Uterus (tissue), 4 donors: ENCODE results near the gene ESPN. TPM values are rescaled to one million over a fixed set of nuclear protein-coding genes. Genes with fewer than 3 reads are reported as not detected.
A peak's percentile ranks its signal among the peaks of the same experiment; 100 is the strongest.

ENCODE experiments used
- DNase-seq, 2 donors: peaks; one replicate each; pipeline ENCODE4 v3.0.0-alpha.2; 2019 to 2020
- H3K27ac ChIP-seq, 2 donors: fragments of 200-600 bp; sonication (generic); 1 replicate in 1 of 2; 2 replicates in 1 of 2; pipeline ENCODE4 v1.5.1; 2016 to 2018
- H3K27me3 ChIP-seq, 2 donors: fragments of 200-600 bp; sonication (generic); one replicate each; pipeline ENCODE4 v1.5.1; 2018 to 2019; ENCODE audit warnings: control low read depth in 1 of 2
- H3K36me3 ChIP-seq, 2 donors: fragments of 200-600 bp; sonication (generic); one replicate each; pipeline ENCODE4 v1.5.1; 2019; ENCODE audit warnings: control low read depth in 1 of 2
- H3K4me1 ChIP-seq, 2 donors: fragments of 200-600 bp; sonication (generic); one replicate each; pipeline ENCODE4 v1.5.1; 2018 to 2019; ENCODE audit warnings: control low read depth in 1 of 2
- H3K4me3 ChIP-seq, 2 donors: fragments of 200-600 bp; sonication (generic); 1 replicate in 1 of 2; 2 replicates in 1 of 2; pipeline ENCODE4 v1.5.1; 2018 to 2019; ENCODE audit warnings: mild to moderate bottlenecking in 1 of 2
- H3K9me3 ChIP-seq, 2 donors: fragments of 200-600 bp; sonication (generic); one replicate each; pipeline ENCODE4 v1.5.1; 2019; ENCODE audit warnings: control low read depth in 1 of 2
- POLR2A ChIP-seq, 2 donors: fragments of 450-650 bp; IDR thresholded peaks; one replicate each; pipeline ENCODE4 v1.6.1; 2016; ENCODE audit warnings: antibody characterized with exemption in 2 of 2, mild to moderate bottlenecking in 1 of 2, moderate library complexity in 1 of 2
- intact Hi-C: fragments of 100-400 bp; cut with DNase I; formaldehyde crosslinking; loops from one replicate; pipeline ENCODE4 v1.15.1; 2023; ENCODE audit warnings: low total_unique reads
- total RNA-seq, 4 donors: library from RNA; depleted of rRNA in 3 of 4; stranded (reverse); fragments of >200 nt in 3 of 4; gene quantifications; one replicate each; pipeline versions ENCODE4 v1.1.0 to v1.2.4, GENCODE V29; 2014 to 2023
- TF ChIP-seq, protein P1 (sequence below), 4 experiments: fragments of 200-600 bp in 2 of 4; fragments of 450-650 bp in 2 of 4; sonication (generic) in 2 of 4; IDR thresholded peaks; one replicate each; pipeline ENCODE4 v1.5.1; 2016 to 2019; ENCODE audit warnings: antibody characterized with exemption in 4 of 4, mild to moderate bottlenecking in 2 of 4, moderate library complexity in 1 of 4
- donor health status: DM: yes; HTN: yes; CAD: no.

ESPN gene
- total RNA-seq, 4 donors from 2014 or later: 0.58 to 2.5 TPM; not detected in 2

DNA sequence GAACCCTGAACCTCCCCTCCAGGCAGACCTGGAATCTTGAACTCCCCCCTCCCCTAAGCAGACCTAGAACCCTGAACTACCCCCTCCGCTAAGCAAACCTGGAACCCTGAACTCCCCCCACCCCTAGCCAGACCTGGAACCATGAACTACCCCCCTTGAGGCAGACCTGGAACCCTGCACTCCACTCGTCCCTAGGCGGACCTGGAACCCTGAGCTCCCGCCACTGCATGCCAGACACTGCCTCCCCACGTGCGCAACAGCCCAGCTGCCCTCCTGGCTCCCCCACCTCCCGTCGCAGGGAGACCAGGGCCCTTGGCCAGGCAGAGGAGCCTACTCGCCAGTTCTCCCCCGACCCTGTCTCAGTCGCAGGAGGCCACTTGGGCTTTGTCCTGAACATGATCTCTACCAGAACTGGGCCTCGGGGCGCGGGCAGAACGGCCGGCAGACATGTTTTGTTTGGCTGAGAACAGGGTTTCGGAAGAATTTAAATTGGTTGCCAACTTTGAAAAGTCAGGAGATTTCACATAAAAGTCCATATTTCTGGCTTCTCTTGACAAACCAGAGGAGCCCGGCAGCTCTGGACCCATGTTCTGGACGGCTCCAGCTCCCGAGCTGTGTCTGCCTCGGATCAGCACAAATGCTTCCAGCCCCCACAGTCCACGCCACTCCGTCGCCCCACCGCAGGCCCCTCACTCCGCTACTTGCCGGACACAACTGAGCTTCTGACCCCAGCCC is 76.1 kb downstream of the ESPN start:
- no peak overlapping the region for H3K4me3 ChIP-seq
- no peak for DNase-seq
- H3K4me1 ChIP-seq: peaks cover 0 to 13% of the 10 kb centered on the region in 2 donors
- no peaks in the 10 kb centered on the region for H3K36me3 ChIP-seq
- intact Hi-C loops: no loop called here
- no peak for TF ChIP-seq POLR2A (IDR thresholded peaks at IDR 0.05)
- TF ChIP-seq, protein P1, sequence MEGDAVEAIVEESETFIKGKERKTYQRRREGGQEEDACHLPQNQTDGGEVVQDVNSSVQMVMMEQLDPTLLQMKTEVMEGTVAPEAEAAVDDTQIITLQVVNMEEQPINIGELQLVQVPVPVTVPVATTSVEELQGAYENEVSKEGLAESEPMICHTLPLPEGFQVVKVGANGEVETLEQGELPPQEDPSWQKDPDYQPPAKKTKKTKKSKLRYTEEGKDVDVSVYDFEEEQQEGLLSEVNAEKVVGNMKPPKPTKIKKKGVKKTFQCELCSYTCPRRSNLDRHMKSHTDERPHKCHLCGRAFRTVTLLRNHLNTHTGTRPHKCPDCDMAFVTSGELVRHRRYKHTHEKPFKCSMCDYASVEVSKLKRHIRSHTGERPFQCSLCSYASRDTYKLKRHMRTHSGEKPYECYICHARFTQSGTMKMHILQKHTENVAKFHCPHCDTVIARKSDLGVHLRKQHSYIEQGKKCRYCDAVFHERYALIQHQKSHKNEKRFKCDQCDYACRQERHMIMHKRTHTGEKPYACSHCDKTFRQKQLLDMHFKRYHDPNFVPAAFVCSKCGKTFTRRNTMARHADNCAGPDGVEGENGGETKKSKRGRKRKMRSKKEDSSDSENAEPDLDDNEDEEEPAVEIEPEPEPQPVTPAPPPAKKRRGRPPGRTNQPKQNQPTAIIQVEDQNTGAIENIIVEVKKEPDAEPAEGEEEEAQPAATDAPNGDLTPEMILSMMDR (IDR thresholded peaks at IDR 0.05): no peak
- H3K9me3 ChIP-seq: no peaks in the 10 kb centered on the region
- H3K27me3 ChIP-seq: no peaks in the 10 kb centered on the region
- H3K27ac ChIP-seq: no peak overlapping the region

DNA sequence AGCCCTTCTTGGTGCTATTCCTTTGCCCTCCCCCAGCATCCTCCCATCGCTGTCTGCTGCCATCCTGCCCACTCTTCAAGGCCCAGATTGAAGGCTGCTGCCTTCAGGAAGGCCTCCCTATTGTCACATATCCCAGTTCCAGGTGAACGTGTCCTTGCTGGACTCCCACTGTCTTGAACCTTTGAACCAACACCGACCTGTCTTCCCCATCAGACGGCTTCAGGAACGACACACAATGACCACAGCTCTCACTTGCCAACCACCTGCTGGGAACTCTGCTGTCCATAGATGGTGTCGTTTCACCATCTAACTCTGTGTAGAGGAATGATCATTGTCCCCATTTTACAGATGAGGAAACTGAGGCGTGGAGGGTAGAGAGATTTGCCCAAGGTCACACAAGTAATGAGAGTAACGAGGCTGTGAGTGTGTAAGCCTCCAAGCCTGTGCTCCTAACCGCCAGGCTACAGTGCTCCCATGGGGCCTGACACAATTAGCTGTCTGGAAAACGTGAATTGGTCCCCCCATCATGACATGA is 76.8 kb downstream of the ESPN start:
- H3K9me3 ChIP-seq: no peaks in the 10 kb centered on the region
- H3K27me3 ChIP-seq: no peaks in the 10 kb centered on the region
- intact Hi-C loops: no loop called here
- no peak for TF ChIP-seq POLR2A (IDR thresholded peaks at IDR 0.05)
- TF ChIP-seq, protein P1 (IDR thresholded peaks at IDR 0.05): no peak
- no peak overlapping the region for H3K4me3 ChIP-seq
- no peak overlapping the region for H3K27ac ChIP-seq
- no peaks in the 10 kb centered on the region for H3K36me3 ChIP-seq
- no peak for DNase-seq
- peaks cover 0 to 13% of the 10 kb centered on the region in 2 donors for H3K4me1 ChIP-seq

DNA sequence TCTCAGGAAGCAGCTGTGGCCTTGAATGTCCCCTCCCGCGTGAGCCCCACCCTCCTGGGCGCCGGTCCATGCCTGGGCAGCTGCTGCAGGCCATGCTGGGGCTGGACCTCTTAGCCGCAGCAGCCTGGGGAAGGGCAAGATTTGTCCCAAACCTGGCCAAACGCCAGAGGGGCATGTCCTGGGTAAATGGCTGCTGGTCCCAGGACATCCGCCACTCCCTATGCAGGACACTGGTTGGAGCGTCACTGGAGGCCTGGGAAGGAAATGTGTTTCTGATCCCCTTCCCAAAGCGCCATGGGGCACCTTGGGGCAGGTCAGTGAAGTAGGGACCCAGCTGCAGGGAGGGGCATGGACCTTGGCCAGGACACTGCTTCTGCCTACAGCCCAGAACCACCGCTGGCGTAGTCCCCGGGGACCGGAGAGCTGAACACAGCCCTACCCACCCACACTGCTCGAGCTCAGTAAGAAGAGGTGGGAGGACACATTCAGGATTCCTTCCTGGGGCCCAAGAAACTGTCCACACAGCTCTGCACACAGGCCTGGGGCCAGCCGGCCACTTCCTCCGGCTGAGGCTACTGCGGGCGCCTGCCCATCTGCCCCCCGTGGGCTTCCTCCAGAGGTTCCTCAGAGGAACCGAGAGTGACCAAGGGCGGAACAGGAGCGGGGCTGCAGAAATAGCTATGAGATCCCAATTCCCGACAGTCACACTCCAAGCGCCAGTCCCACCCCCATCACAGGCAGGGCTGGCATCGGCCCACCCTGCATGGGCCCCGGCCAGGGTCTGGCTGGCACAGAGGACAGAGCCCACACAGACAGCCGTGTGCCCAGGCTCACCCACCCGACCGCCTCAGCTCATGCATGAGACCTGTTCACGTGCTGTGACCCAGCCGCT is 77.7 kb downstream of the ESPN start:
- no peaks in the 10 kb centered on the region for H3K36me3 ChIP-seq
- no peaks in the 10 kb centered on the region for H3K9me3 ChIP-seq
- H3K4me1 ChIP-seq: peaks cover 0 to 13% of the 10 kb centered on the region in 2 donors
- H3K27me3 ChIP-seq: no peaks in the 10 kb centered on the region
- DNase-seq: peak; percentile 42
- H3K27ac ChIP-seq: no peak overlapping the region
- TF ChIP-seq, protein P1 (IDR thresholded peaks at IDR 0.05): no peak
- TF ChIP-seq POLR2A (IDR thresholded peaks at IDR 0.05): no peak
- intact Hi-C loops: no loop called here
- H3K4me3 ChIP-seq: no peak overlapping the region

DNA sequence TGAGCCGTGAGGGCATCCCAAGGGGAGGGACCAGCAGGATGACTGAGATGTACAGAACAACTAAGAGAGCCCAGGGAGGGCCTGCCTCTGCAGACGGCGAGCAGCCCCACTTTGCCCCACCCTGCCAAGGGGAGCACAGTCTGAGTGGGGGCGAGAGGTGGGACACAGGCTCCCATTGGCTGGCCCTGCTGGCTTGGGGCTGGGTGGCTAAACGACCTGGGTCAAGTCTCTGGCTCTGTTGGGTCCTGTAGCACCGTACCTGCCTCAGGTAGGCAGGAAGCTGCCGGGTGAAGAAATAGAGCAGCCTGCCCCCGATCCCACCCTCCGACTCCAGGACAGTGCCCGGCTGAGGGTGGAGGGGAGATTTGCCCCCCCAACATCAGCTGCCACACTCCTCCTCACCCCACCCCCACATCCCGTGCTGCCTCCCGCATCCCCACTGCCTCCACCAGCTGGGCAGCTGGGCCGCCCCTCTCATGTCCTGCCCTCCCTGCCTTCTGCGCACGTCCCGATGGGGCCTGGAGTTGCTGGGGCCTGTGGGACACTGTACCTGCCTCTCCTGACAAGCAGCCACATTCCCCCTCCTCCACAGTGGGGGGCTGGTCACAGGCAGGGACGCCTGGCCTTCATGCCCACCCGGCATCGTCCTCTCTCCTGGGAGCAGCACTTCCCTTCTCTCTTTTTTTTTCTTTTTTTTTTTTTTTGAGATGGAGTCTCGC is 79.5 kb downstream of the ESPN start:
- H3K27ac ChIP-seq: no peak overlapping the region
- peaks cover 0 to 8% of the 10 kb centered on the region in 2 donors for H3K4me1 ChIP-seq
- intact Hi-C loops: no loop called here
- DNase-seq: no peak
- no peaks in the 10 kb centered on the region for H3K27me3 ChIP-seq
- no peaks in the 10 kb centered on the region for H3K36me3 ChIP-seq
- H3K4me3 ChIP-seq: no peak overlapping the region
- TF ChIP-seq, protein P1 (IDR thresholded peaks at IDR 0.05): no peak
- no peaks in the 10 kb centered on the region for H3K9me3 ChIP-seq
